ENCODE results near the gene ERMAP. TPM values are rescaled to one million over a fixed set of nuclear protein-coding genes. Genes with fewer than 3 reads are reported as not detected.
A peak's percentile ranks its signal among the peaks of the same experiment; 100 is the strongest.
"Not testable (repeated sequence)": the region's sequence is repeated elsewhere in the genome, so short reads cannot be mapped to it uniquely, and the experiment has no call there.

Gene ERMAP
- polyA plus RNA-seq, 1 donor from 2014 or later = 1.9 TPM

- Mint-ChIP-seq H3K9me3 (no peaks in the 10 kb centered on the region), H3K36me3 (no peaks in the 10 kb centered on the region), H3K27me3 (peaks cover 14% of the 10 kb centered on the region), H3K4me3 (peak overlapping the region in 2 of 4 donors; percentile 11 to 89), H3K27ac (peak overlapping the region in 1 of 3 donors; percentile 76), H3K4me1 (peaks cover 6 to 9% (median 7%) of the 10 kb centered on the region in 3 donors)
Measured at GRCh38 chr1:42786097-42786496, 30.8 kb upstream of the ERMAP start.

DNA sequence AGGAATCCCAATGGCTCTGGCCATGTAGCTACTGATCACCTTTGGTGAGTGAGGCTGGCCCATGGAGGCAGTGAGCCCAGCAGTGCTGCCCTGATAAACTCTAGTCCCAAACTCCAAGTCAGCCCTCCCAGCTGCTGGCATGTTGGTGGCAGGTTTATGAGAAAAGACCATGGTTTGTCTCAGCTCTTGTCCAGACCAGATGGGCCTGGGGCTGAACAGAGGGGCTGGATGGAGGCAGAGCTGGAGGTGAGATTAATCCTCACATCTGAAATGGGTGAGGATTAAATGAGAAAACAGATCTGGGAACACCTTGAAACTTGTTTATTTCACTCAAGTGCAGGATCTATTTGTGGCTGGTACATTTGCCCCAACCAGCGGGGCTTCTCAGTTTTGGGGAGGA, 28.9 kb upstream of the ERMAP start:
- H3K4me1 Mint-ChIP-seq = peaks cover 6 to 9% (median 6%) of the 10 kb centered on the region in 3 donors
- H3K9me3 Mint-ChIP-seq = no peaks in the 10 kb centered on the region
- H3K36me3 Mint-ChIP-seq = peaks cover 3% of the 10 kb centered on the region
- H3K27me3 Mint-ChIP-seq = peaks cover 15% of the 10 kb centered on the region
- H3K4me3 Mint-ChIP-seq = no peak overlapping the region
- no peak overlapping the region for H3K27ac Mint-ChIP-seq

DNA sequence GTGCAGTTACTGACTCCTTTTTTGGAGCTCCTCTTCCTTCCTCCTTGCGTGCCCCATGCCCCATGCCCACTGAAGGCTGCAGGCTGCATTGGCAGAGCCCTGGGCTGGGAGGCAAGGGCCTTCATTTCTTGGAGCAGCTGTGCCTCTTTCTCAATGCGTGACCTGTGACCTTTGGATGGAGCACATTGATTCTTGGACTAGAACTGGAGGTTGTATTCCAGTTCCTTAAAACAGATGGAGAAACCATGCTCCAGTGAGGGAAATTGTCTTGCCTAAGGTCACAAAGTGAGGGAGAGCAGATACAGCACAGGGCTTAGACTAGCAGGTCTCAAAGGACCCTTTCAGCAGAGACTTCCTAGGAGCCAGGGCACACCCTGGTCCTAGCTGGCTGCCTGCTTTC, 23.1 kb upstream of the ERMAP start:
- H3K27me3 Mint-ChIP-seq = peaks cover 3% of the 10 kb centered on the region
- H3K4me1 Mint-ChIP-seq = no peaks in the 10 kb centered on the region
- peaks cover 3% of the 10 kb centered on the region for H3K36me3 Mint-ChIP-seq
- no peak overlapping the region for H3K4me3 Mint-ChIP-seq
- H3K9me3 Mint-ChIP-seq = no peaks in the 10 kb centered on the region
- no peak overlapping the region for H3K27ac Mint-ChIP-seq

DNA sequence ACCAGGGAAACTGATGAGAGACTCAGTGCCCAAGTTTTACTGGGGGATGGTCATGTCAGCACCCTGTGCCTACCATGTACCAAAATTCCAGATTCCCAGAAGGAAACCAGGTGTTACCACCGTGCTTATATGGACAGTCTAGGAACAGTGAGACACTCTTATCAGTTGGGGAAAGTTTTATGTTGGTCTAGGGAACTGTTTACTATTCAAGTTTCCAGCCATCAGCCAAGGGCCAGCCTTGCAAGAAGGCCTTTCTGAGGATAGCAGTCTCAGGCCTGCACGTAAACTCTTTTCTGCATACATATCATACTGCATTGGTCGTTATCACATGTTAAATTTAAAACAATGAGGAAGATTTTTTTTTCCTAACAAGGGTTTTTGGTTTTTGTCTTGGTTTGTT, 19.5 kb upstream of the ERMAP start:
- H3K27me3 Mint-ChIP-seq = peaks cover 2% of the 10 kb centered on the region
- H3K27ac Mint-ChIP-seq = no peak overlapping the region
- H3K36me3 Mint-ChIP-seq = peaks cover 3% of the 10 kb centered on the region
- no peaks in the 10 kb centered on the region for H3K9me3 Mint-ChIP-seq
- H3K4me1 Mint-ChIP-seq = no peaks in the 10 kb centered on the region
- H3K4me3 Mint-ChIP-seq = peak overlapping the region in 1 of 4 donors; percentile 39

GRCh38 chr1:42797979-42798378, 18.9 kb upstream of the ERMAP start:
- Mint-ChIP-seq H3K27me3 (peaks cover 2% of the 10 kb centered on the region), H3K36me3 (peaks cover 3% of the 10 kb centered on the region), H3K9me3 (no peaks in the 10 kb centered on the region), H3K27ac (no peak overlapping the region), H3K4me1 (no peaks in the 10 kb centered on the region), H3K4me3 (no peak overlapping the region)

DNA sequence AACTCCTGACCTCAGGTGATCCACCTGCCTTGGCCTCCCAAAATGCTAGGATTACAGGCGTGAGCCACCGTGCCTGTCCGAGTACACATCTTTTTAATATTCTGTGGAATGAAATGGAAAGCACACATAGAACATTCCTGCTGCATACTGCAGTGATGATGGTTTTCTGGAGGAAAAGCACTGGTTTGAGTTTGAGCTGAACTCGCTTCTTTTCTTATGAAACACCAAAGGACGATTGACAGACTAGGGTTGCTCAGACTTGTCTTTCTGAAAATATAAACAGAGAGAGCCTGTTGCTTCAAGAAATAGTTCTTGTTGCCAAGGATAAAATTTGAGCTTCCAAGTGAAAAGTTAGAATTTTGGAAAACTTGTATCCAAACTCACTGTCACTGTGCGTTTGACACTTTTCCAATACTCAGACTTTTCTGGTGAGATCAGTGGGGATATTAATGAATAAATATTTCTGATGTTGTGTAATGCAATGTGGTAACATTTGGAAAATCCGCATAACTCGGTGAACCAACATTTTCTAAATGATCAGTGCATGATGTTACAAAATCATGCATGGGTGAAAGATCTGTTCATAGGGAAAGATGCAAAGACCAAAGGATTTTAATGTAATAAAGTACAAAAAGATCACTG, 15.0 kb upstream of the ERMAP start:
- Mint-ChIP-seq H3K36me3 (peaks cover 3% of the 10 kb centered on the region), H3K4me3 (no peak overlapping the region), H3K4me1 (no peaks in the 10 kb centered on the region), H3K27me3 (no peaks in the 10 kb centered on the region), H3K9me3 (peaks cover 0 to 2% (median 0%) of the 10 kb centered on the region in 3 donors), H3K27ac (no peak overlapping the region)

DNA sequence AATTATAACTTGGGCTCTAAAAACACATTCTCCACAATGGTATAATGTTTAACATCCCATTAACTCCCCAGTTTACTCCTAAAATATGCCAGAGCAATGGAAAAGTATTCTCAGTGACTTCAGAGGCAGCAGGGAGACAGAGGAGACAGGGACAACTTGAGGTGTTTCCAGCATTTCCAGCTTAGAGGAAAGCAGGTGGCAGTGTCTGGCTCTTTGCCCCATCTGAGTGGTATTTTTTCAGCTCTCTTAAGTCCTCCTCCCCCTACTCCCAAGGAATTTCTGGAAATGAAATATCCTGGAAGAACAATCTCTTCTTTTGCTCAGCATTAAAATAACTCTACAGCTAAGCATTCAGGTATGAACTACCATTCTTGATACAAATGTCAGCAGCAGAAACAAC, 10.8 kb upstream of the ERMAP start:
- peaks cover 5% of the 10 kb centered on the region for H3K36me3 Mint-ChIP-seq
- H3K4me1 Mint-ChIP-seq = peaks cover 0 to 2% (median 0%) of the 10 kb centered on the region in 3 donors
- H3K9me3 Mint-ChIP-seq = peaks cover 0 to 2% (median 0%) of the 10 kb centered on the region in 3 donors
- no peak overlapping the region for H3K27ac Mint-ChIP-seq
- no peak overlapping the region for H3K4me3 Mint-ChIP-seq
- no peaks in the 10 kb centered on the region for H3K27me3 Mint-ChIP-seq

DNA sequence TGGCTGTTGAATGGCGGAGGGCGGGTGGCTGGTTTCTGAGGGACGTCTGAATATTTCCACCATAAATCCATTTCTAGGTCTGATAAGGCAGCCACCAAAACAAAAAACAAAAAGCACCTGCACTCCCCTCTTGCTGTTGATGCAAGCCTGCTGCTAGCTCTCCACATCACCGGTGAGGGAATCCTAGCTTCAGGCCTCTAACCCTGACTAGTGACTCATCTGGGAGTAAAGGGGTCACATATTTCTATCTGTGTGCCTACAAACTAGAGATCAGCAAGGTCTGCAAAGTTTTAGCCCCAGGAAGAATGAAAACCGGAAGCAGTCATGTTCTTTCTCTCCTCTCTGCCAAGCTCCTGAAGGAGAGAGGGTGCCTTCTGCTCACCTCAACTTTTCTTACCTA, 10.3 kb upstream of the ERMAP start:
- Mint-ChIP-seq H3K9me3 (peaks cover 0 to 2% (median 0%) of the 10 kb centered on the region in 3 donors), H3K27me3 (no peaks in the 10 kb centered on the region), H3K4me3 (no peak overlapping the region), H3K36me3 (peaks cover 5% of the 10 kb centered on the region), H3K27ac (no peak overlapping the region), H3K4me1 (peaks cover 0 to 3% (median 2%) of the 10 kb centered on the region in 3 donors)

DNA sequence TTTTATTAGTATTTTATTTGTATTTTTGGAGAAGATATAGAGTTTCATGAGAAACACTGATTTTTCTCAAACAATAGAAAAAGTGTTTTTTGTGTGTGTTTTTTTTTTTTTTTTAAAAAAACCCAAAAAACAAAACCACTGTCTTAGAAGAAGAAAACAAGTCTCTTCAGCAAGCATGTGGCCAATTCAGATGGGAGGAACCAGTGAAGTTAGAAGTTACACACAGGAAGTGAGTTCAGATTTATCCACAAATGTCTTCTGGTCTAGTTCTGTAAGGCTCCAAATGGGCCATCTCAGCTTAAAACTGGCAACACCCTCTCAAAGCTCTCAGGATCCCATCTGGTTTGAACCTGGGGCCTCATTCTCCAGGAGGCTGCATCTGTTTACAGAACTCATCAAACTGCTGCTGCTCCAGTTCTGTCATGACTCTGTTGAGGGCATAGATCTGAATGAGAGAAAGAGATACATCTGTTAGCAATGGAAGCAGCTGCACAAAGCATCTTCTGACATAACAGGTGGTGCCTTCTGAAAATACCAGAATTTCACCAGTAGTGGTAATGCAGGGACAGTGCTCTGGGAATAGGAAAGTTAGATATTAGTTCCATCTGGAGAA, 9.8 kb upstream of the ERMAP start:
- peaks cover 0 to 4% (median 2%) of the 10 kb centered on the region in 3 donors for H3K4me1 Mint-ChIP-seq
- H3K36me3 Mint-ChIP-seq = peaks cover 5% of the 10 kb centered on the region
- H3K27me3 Mint-ChIP-seq = no peaks in the 10 kb centered on the region
- peaks cover 0 to 2% (median 0%) of the 10 kb centered on the region in 3 donors for H3K9me3 Mint-ChIP-seq
- H3K4me3 Mint-ChIP-seq = no peak overlapping the region
- no peak overlapping the region for H3K27ac Mint-ChIP-seq

DNA sequence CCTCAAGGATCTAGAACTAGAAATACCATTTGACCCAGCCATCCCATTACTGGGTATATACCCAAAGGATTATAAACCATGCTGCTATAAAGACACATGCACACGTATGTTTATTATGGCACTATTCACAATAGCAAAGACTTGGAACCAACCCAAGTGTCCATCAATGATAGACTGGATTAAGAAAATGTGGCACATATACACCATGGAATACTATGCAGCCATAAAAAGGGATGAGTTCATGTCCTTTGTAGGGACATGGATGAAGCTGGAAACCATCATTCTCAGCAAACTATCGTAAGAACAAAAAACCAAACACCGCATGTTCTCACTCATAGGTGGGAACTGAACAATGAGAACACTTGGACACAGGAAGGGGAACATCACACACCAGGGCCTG, 2.1 kb upstream of the ERMAP start:
- H3K9me3 Mint-ChIP-seq, H3K27ac Mint-ChIP-seq, H3K27me3 Mint-ChIP-seq: not testable (repeated sequence)
- H3K36me3 Mint-ChIP-seq = peaks cover 14% of the 10 kb centered on the region
- peak overlapping the region in 1 of 4 donors; percentile 40 for H3K4me3 Mint-ChIP-seq
- H3K4me1 Mint-ChIP-seq = peaks cover 15 to 22% (median 19%) of the 10 kb centered on the region in 3 donors

DNA sequence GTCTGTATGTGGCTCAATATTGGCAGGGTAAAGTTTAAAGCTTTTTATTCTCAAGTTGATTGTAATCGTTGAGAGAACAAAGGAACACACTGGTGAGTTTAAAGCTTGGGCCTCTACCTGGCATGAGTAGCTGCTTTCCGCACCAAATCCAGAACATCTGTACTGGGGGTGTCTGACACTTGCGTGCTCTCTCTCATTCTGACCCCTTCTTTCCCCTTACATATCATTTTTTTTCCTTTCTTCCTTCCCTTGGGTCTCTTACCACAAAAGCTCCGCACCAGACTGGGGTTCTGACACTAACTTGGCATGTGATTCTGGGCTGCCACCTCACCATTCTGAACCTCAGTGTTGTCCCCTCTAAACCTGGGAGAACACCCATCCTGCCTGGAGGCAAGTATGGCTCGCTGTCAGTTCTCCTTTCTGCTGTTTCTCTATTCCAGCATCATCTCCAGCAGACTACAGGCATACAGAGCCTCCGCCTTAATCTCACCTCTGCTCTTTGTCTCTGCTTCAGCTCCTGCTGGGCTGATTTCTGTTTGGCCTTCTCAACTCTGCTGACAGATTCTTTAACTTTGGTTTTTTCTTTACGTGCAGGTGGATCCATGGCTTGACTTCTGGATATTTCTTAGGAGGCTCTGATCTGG, 859 bp upstream of the ERMAP start:
- Mint-ChIP-seq H3K4me1 (peaks cover 15 to 22% (median 21%) of the 10 kb centered on the region in 3 donors), H3K4me3 (peak overlapping the region; percentile 84 to 93 (median 90)), H3K27ac (peak overlapping the region; percentile 51 to 94 (median 82)), H3K27me3 (no peaks in the 10 kb centered on the region), H3K9me3 (no peaks in the 10 kb centered on the region), H3K36me3 (peaks cover 9% of the 10 kb centered on the region)

DNA sequence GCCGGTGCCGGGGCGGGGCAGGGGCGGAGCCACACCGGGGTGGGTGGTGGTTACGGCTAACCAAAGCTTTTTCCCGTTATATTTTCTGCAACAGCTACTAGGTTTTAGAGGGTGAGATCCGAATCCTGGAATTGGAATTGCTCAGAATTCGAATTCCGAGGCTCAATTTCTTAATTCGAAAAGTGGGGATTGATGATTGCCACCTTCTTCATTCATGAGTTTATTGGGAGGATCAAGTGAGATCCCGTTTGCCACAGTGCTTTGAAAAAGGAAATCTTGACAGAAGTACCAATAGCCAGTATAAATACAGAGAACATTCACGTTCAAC, 482 bp downstream of the ERMAP start:
- peaks cover 15 to 21% (median 19%) of the 10 kb centered on the region in 3 donors for H3K4me1 Mint-ChIP-seq
- peaks cover 9% of the 10 kb centered on the region for H3K36me3 Mint-ChIP-seq
- H3K27ac Mint-ChIP-seq = peak overlapping the region in 1 of 3 donors; percentile 82
- peak overlapping the region; percentile 84 to 93 (median 88) for H3K4me3 Mint-ChIP-seq
- no peaks in the 10 kb centered on the region for H3K27me3 Mint-ChIP-seq
- H3K9me3 Mint-ChIP-seq = no peaks in the 10 kb centered on the region

DNA sequence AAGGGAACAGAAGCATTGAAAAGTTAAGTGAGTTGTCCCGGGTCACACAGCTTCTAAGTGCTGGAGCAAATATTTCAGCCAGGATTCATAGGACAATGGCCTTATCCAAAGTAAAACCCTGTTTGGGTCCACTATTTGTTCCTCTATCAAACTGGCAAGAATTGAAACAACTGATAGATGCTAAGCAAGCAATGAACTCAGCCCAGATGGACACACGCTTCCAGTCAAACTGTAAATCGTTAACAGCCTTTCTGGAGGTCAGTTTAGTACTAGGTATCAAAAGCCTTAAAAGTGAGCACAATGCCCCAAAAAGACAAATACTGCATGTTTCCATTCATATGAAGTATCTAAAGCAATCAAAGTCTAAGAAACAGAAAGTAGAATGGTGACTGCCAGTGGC, 1.1 kb downstream of the ERMAP start:
- Mint-ChIP-seq H3K27ac (peak overlapping the region in 1 of 3 donors; percentile 82), H3K27me3 (no peaks in the 10 kb centered on the region), H3K4me3 (peak overlapping the region; percentile 60 to 93 (median 86)), H3K36me3 (peaks cover 9% of the 10 kb centered on the region), H3K9me3 (no peaks in the 10 kb centered on the region), H3K4me1 (peaks cover 15 to 20% (median 19%) of the 10 kb centered on the region in 3 donors)

DNA sequence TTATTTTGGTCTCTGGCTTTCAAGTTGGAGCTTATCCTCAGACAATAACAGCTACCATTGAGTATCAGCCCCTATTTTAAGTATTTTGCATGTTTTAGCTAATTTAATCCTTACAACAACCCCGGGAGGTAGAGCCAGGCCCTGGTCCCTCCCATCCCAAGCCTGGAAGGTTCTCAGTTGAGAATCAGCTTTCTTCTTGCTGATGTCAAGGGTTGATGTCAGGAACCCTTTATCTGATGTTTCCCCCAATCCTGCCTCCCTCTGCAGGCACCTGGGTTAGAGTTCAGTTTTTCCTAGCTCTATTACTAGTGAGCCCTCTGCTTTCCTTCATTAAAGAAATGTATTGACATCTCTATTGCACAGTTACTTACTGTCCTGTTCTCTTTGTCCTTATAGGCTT, 3.9 kb downstream of the ERMAP start:
- Mint-ChIP-seq H3K27ac (peak overlapping the region in 2 of 3 donors; percentile 31 to 64), H3K4me3 (peak overlapping the region in 1 of 4 donors; percentile 8)

DNA sequence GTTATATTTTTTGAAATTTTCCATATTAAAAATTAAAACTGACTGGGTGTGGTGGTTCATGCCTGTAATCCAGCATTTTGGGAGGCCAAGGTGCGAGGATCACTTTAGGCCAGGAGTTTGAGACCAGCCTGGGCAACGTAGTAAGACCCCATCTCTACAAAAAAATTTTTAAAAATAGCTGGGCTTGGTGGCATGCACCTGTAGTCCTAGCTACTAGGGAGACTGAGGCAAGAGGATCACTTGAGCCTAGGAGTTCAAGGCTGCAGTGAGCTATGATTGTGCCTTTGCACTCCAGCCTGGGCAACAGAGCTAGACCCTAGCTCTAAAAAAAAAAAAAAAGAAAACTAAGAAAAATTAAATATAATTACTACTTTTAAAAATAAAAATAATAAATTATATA, 4.8 kb downstream of the ERMAP start:
- Mint-ChIP-seq H3K4me1 (peaks cover 7 to 10% (median 8%) of the 10 kb centered on the region in 3 donors), H3K36me3 (peaks cover 4% of the 10 kb centered on the region), H3K4me3 (no peak overlapping the region), H3K27me3 (no peaks in the 10 kb centered on the region), H3K9me3 (no peaks in the 10 kb centered on the region), H3K27ac (no peak overlapping the region)

More for the DNA sequence above, 3.9 kb downstream of the ERMAP start:
- no peaks in the 10 kb centered on the region for H3K9me3 Mint-ChIP-seq
- H3K4me1 Mint-ChIP-seq = peaks cover 13 to 19% (median 15%) of the 10 kb centered on the region in 3 donors
- no peaks in the 10 kb centered on the region for H3K27me3 Mint-ChIP-seq
- H3K36me3 Mint-ChIP-seq = peaks cover 4% of the 10 kb centered on the region
